ENCODE data around the gene TAF8.
"Not testable (repeated sequence)": the region's sequence is repeated elsewhere in the genome, so short reads cannot be mapped to it uniquely, and the experiment has no call there.

Gene TAF8

DNA sequence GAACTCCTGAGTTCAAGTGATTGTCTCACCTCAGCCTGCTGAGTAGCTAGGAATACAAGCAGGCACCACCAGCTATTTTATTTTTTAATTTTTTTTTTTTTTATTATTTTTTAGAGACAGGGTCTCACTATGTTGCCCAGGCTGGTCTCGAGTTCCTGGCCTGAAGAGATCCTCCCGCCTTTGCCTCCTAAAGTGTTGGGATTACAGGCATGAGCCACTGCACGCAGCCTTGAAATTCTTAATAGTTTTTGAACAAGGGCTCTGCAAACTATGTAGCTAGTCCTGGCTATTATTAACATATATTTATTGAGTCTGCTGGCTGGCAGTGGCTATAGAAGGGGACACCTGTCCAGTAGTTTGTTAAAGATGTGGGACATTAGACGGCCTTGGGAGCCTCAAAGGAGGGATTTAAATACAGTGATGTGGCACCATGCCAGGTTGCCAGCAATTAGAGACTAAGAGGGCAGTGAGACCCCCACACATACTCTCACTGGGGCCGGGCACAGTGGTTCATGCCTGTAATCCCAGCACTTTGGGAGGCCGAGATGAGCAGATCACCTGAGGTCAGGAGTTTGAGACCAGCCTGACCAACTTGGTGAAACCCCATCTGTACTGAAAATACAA, 21.1 kb upstream of the TAF8 start:
- DNase-seq (ENCODE audit: low read depth), result no peak

DNA sequence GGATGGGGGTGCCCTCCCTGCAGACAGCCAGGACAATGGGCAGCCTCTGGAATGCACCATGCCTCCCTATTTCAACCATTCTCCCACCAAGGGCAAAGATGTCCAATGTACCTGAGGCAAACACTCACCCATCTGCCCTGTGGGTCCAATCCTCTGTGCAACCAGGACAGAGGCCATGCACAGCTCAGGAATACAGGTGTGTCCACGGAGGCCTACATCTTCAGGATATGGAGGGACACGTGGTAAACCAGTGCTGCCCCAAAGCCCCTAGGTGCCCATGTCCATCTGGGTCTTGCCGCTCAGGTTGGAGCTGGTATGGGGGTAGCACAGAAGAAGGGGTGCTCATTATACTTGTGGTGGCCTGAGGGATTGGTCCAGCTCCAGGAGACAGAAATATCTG, 20.4 kb upstream of the TAF8 start:
- DNase-seq (ENCODE audit: low read depth), result no peak

DNA sequence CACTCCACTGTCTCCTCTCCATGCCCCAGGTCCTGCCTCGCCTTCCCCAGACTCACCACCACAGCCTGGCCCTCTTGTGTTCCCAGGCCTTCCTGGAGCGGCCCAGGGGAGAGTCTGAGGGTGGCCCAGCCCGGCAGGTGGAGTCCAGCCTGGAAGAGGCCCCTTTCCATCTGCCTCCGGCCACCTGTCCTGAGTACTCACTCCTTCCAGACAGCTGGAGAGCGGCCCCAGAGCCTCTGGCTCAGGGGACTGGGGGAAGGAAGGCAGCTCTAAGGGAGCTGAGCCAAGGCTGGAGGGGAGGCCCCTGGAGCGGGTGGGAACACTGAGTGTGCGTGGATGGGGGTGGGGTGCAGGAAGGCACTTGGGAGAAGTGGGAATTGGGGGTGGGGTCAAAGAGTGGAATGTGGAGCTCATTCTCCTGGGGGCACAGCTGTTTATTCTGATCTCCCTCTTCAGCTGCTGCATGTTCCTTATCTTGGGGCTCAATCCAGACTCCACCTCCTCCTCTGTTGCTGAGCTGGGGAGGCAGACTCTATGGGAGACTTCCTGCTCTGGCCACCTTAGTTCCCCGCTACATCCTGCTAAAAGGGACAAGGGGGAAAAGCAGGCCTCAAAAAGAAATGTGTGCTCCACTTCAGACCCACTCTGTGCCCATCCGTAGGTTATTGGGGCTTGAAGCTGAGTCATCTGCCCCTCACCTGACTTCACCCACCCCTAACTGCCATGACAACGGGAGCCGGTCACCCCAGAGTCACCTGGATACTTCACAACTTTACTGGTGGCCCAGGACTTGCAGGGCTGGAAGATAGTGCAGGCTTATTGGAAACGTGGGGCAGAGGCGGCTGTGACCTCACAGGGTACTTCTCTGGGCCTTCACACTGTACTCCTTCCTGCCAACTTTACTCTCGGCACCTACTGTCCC, 19.5 kb upstream of the TAF8 start:
- DNase-seq (ENCODE audit: low read depth), result no peak

DNA sequence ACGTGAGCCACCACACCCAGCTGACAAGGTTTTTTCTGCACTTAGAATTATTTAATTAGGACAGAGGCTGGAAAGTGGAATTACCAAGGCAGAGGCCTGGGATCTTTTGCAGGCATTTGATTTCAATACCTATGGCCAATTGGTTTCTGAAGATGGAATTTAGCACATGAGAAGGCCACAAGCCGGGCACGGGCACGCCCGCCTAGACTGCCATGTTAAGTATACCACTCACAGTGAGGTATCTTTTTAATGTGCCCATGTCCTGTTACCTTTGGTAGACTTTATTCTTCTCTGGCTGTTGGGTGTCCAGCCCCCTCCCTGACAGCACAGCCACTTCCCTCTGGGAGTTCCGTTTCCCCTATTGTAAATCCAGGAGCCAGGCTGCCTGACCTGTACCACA, 18.0 kb upstream of the TAF8 start:
- no peak for DNase-seq (ENCODE audit: low read depth)

DNA sequence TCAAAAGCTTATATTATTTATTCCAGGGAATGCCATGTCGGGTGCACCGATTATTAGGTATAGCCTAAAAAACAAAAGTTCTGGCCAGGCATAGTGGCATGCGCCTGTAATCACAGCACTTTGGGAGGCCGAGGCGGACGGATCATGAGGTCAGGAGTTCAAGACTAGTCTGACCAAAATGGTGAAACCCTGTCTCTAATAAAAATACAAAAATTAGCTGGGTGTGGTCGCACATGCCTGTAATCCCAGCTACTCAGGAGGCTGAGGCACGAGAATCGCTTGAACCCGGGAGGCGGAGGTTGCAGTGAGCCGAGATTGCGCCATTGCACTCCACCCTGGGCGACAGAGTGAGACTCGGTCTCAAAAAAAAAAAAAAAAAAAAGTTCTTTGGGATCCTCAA, 12.7 kb upstream of the TAF8 start:
- not testable (repeated sequence) for DNase-seq (ENCODE audit: low read depth)

DNA sequence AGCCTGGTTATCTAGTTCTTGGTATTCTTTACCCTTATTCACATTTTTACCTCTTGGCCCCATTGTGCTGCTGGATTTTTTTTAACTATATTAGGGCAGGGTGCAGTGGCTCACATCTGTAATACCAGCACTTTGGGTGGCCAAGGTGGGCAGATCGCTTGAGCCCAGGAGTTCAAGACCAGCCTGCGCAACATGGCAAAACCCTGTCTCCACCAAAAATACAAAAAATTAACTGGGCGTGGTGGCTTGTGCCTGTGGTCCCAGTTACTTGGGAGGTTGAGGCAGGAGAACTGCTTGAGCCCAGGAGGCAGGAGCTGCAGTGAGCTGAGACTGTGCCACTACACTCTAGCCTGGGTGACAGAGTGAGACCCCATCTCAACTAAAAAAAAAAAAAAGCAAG, 12.2 kb upstream of the TAF8 start:
- no peak for DNase-seq (ENCODE audit: low read depth)

DNA sequence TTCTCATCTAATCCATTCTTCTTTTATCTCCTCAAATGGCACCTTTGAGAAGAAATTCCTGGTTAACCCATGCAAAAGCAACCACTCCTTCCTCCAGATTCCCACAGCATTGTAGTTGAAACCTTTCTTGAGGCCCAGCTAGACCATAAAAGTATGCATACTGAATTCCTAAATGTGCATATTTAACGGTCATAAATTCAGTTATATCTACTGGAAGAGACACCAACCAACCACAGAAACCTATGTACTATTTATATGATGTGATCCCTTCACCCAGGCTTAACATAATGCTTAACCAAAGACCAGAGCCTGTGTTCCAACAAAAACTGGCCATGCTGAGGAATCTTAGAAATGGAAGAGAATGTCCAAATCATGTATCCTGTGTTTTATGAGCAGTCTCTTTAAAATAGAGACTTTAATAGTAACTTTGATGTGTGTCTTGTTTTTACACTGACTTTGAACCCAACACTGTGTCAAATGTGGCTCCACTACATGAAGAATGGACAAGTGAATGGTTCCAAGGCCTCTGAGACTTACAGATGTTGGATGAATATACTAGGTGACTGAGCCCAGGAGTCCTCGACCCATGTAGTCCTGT, 11.4 kb upstream of the TAF8 start:
- no peak for DNase-seq (ENCODE audit: low read depth)

DNA sequence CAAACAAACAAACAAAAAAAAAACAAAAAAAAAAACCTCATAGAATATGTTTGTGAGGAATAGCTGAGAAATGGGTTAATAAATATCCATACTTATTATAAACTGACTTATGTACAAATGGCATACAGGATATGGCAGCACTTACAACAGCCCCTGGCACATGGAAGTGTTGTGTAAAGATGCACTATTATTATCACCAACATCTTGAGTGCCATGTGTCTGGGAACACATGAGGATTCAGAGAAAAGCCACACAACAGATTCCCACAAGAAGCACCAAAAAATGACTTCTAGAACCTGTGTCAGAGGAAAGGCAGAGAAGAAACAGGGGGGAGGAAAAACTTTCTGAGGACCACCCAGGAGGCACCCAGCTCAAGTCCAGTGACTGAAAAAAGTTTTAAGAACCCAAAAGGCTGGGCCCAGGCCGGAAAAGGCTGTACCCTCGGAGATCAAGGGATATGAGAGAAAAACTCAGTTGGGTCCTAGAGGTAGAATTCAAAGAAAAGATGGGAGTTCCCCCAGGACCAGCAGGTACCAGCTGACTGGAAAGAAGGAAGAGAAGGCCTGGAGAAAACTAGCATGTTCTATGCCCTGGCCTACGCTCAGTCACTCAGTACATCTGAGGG, 9.4 kb upstream of the TAF8 start:
- no peak for DNase-seq (ENCODE audit: low read depth)

DNA sequence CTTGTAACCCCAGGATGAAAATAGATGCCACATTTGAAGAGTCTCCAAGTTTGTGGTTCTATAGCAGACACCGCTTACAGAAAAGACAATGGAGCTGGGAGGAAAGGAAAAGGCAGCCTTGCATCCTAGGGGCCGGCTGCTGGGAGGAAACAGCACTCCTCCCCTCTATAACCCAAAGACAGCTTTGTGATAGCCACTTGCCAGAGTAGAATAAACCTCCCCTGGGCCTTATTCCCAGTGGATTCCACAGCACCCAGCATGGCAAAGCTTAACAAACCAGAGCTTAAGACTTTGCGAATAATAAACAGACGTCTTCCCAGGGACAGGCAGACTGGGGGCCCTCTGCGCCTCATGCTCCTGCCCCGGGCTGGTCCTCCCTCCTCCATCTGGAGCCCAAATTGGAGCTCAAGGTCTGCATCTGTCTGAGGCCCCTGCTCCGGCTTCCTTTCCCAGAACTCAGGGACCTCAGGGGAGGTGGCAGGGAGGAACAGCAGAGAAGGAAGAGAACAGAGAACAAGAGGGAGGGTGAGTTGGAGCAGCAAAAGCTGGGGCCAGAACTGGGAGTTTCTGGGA, 8.8 kb upstream of the TAF8 start:
- no peak for DNase-seq (ENCODE audit: low read depth)

DNA sequence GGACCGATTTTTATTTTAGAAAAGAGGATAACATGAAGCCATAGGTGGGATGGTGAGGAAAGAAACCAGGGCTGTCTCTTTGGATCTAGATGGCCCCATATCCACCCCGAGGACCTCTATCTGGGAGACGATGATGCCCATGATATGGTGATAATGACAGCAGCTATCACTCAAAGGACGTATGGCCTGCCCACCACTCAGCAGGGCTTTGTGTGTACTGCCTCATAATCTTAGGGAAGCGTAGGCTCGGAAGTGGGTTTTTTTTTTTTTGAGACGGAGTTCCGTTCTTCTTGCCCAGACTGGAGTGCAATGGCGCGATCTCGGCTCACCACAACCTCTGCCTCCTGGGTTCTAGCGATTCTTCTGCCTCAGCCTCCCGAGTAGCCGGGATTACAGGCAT, 8.2 kb upstream of the TAF8 start:
- DNase-seq (ENCODE audit: low read depth), result no peak

DNA sequence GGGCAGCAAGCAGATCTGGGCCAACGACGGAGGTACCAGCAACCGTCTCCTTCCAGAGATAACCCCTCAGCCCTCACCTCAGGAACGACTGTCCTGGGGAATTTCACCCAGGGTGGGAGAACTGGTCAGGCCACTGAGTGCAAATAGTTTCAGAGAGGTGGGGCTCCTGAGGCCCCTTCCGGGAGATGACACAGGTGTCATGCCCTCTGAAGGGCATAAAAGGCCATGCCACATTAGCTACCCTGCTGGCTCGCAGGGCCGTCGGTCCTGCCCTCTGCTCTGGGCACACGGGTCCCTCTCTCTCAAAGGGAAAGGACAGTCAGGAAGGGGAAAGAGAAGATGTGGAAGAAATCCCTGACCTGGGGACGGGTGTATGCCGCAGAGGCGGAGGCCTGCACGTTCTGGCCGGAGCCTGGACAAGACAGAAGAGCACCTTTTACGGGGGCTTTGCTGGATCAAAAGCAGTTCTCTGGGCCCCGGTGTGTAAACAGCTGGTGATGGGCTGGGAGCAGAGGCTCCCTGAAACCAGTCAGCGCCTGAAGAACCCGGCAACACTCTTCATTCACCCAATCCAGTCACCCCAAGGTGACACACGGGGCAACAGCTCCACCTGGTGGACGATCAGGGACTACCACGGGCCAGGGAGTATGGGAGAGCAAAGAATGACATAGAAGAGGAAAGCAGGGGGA, 6.4 kb upstream of the TAF8 start:
- peak; percentile 95 for DNase-seq (ENCODE audit: low read depth)

DNA sequence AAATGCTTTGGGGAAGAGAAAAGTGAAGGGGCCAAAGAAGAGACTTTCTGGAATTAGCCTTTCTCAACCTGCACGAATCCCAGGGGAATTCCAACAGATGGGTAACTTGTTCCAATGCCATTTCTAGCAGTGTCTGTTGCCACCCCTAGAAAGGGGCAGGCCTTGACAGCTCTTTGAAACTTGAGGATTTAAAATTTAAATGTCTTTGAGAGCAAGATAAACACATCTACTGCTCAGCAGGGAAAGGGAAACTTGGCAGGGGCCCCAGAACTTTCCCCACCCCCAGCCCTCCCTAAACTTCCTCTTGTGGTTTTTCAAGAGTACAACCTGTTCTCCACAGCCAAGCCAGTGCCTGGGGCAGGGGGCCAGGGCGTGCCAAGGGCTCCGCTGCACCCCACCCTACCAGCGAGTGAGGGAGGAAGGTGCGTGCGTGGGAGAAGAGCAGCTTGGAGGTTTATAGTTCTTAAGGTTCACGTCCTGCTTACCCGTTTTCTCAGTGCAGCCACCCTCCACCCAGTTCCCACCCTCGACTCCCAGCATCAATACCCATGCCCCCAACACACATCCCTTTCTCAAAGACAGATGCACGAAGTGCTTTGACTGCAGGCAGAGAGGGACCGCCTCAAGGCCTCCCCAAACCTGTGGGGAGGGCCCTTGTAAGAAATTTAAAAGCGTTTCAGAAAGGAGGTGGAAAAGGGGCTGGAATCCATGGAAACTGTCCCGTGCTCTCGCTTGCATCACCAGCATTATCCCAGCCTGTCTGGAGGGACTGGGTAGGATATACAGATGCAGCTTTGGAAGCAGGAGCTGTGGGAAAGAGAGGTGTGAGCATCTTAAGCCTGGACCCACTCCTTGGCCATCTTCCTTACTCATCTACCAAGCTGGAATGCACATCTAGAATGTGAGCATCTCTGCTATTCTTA, 4.5 kb upstream of the TAF8 start:
- DNase-seq (ENCODE audit: low read depth), result peak; percentile 57

DNA sequence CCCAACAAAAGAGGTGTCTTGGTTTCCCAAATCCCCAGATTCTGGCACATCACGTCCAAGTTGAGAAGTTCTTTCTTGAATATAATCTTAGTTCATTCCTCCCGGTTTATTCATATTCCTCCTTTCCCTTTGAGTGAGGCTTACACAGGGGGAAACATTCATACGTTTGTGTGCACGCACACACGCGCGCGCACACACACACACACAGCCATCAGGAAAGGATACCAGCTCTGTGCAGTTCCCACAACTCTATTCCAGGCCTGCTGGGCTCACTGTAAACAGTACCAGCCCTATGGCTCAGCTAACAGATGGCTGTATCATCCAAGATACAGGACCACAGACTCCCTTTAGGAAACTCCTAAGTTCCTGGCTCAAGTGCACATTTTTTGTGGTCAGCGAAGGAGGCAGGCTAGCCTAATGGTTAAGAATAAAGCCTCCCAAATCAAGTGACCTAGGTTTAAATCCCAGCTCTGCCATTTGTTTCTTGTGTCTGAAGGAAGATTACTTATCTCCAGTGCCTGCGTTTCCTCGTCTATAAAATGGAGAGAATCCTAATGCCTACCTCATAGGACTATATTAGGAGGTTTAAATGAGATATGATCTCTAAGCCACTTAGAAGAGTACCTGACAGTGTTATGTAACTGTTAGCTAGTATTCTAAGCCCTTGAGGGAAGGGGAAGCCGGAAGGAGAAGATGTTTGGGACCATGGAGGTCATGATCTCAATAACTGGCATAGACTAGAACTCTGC, 3.7 kb upstream of the TAF8 start:
- DNase-seq (ENCODE audit: low read depth), result no peak

DNA sequence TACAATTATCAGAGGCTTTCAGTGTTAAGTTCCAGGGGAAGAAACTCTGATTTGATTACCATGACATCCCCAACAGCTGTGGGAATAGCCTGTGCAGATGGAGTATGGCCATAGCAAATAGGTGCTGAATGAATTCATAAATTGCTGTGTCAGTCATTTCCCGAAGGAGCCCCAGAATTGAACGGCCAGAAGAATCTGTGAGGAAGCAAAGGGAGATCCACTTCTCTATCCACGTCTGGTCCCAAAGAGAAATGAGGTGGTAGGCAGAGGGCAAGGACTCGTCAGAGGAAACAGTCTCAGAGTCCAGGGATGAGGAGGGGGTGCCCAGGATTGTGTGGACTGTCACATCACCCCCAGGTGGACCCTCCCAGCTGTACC, 3.1 kb upstream of the TAF8 start:
- DNase-seq (ENCODE audit: low read depth), result no peak

DNA sequence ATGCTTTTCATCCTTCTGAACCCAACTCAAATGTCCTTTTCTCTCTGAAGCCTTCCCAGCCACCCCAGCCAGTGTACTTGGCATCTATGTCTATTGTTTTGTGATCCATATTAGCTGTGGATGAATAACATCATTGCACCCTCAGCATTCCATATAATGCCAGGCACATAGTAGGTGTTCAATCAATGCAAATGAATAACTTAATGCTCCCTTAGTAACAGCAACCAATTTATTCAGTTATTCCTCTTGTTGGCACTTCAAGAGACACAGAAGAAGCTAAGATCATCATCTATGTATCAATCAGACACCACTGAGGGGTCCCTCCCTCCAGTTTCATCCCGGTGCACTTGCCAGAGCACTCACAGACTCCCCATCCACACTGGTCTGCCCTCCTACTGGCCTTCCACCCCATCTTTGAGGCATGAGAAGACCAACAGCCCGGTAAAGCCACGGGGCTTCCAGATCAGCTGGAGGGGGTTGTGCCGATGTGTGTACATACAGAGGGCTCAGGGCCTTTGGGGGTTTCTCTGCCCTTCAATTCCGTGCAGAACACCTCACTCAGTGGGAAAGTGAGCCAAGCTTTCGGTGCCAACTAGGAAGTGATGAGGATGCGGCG, 2.4 kb upstream of the TAF8 start:
- no peak for DNase-seq (ENCODE audit: low read depth)

DNA sequence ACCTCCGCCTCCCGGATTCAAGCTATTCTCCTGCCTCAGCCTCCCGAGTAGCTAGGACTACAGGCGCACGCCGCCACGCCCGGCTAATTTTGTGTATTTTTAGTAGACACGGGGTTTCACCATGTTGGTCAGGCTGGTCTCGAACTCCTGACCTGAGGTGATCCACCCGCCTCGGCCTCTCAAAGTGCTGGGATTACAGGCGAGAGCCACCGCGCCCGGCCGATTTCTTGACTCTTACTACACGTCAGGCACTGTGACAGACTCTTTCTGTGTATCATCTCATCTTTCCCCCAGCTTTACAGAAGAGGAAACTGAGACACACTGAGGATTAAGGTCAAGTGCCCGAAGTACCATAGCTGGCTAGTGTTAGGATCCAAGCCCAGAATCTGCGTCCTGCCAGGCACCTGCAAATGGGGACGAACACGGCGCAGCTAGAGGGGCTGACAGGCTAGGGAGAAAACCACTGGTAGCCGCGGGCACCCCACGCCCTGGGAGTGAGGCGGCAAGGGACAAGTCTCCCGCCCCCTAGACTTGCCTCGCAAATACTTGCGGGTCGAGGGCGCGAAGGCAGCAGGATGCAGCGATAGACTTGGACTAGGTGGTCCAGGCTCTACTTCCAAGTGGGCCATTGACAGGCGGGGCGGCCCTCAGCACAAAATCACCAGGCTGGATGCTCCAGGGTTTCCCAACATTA, 1.1 kb upstream of the TAF8 start:
- no peak for DNase-seq (ENCODE audit: low read depth)

DNA sequence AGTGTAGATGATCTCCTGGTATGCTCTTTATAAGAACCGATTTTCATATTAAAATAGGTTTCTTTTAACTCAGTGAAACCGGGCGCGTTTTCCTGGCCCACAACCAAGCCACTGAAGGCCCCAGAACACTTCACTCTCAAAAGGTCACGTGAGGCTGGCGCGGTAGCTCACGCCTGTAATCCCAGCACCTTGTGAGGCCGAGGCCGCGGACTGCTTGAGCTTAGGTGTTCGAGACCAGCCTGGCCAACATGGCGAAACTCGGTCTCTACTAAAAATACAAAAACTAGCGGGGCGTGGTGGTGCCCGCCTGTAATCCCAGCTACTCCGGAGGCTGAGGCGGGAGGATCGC, 402 bp upstream of the TAF8 start:
- no peak for DNase-seq (ENCODE audit: low read depth)

DNA sequence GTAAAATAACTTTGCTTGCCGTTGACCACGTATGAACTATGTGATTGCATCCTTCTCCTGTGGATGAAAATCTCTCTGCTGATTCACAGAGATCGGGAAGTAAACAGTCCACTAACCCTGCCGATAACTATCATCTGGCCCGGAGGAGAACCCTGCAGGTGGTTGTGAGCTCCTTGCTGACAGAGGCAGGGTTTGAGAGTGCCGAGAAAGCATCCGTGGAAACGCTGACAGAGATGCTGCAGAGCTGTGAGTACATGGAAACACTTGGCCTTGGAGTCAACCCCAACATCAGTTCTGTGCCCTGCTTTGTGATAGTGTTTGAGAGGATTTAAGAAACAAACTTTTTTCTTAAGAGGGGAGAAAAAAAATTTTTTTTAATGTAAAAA, 937 bp downstream of the TAF8 start:
- DNase-seq (ENCODE audit: low read depth), result no peak

DNA sequence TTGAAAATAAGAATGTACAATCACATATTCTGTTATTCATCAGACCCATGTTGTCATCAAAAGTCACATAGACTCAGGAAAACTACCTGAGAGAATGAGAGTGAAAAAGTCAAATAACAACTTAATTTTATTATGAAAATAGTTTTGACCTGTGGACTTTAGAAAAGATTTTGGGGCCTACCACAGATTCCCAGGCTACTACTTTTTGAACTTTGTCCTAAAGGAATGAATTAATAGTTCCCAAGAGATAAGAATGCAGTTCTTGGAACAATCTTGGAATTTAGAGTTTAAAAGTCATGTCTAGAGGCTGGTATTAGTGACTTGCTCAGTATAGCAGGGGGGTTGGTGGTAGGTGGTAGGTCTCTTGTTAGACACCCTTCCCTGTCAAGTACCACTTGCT, 3.3 kb downstream of the TAF8 start:
- no peak for DNase-seq (ENCODE audit: low read depth)

All from stimulated activated CD8-positive, alpha-beta memory T cell treated with anti-CD3 and anti-CD28 coated beads, Interleukin-15, amount 100 ng/mL, for 1 hour (primary cell).